ENCODE measurements around the gene TEKTIP1.
"Not testable (repeated sequence)": the region's sequence is repeated elsewhere in the genome, so short reads cannot be mapped to it uniquely, and the experiment has no call there.

TEKTIP1 gene

GRCh38 chr19:3551792-3552095, 12.8 kb downstream of the TEKTIP1 start:
- no peak overlapping the region for H3K9ac ChIP-seq (ENCODE audit: low read length in 2 of 2)
- no peaks in the 10 kb centered on the region for H3K27me3 ChIP-seq (ENCODE audit: control insufficient read depth in 1 of 2, insufficient read depth in 2 of 2, low read length in 2 of 2)
- H3K36me3 ChIP-seq (ENCODE audit: control insufficient read depth in 2 of 2, insufficient read depth in 2 of 2, low read length in 2 of 2): no peaks in the 10 kb centered on the region
- peaks cover 19% of the 10 kb centered on the region for H3K4me1 ChIP-seq (ENCODE audit: control insufficient read depth, insufficient read depth, low read length)
- no peak overlapping the region for H3K27ac ChIP-seq (ENCODE audit: low read length)
- H3K4me3 ChIP-seq (ENCODE audit: low read length in 2 of 2): no peak overlapping the region
- H3K9me3 ChIP-seq (ENCODE audit: control insufficient read depth in 2 of 2, low read length in 2 of 2): no peaks in the 10 kb centered on the region

- H3K27ac ChIP-seq (ENCODE audit: low read length): no peak overlapping the region
Observed at GRCh38 chr19:3554254-3555083, 15.5 kb downstream of the TEKTIP1 start.

GRCh38 chr19:3555653-3556422, 16.9 kb downstream of the TEKTIP1 start:
- Histone ChIP-seq H3K9ac (ENCODE audit: low read length in 2 of 2) (peak overlapping the region; percentile 71 to 76), H3K27ac (ENCODE audit: low read length) (no peak overlapping the region), H3K27me3 (ENCODE audit: control insufficient read depth in 1 of 2, insufficient read depth in 2 of 2, low read length in 2 of 2) (no peaks in the 10 kb centered on the region), H3K4me1 (ENCODE audit: control insufficient read depth, insufficient read depth, low read length) (peaks cover 26% of the 10 kb centered on the region), H3K36me3 (ENCODE audit: control insufficient read depth in 2 of 2, insufficient read depth in 2 of 2, low read length in 2 of 2) (no peaks in the 10 kb centered on the region), H3K4me3 (ENCODE audit: low read length in 2 of 2) (peak overlapping the region; percentile 75 to 94), H3K9me3 (ENCODE audit: control insufficient read depth in 2 of 2, low read length in 2 of 2) (no peaks in the 10 kb centered on the region)

More at GRCh38 chr19:3554254-3555083, 15.5 kb downstream of the TEKTIP1 start:
- Histone ChIP-seq H3K4me1 (ENCODE audit: control insufficient read depth, insufficient read depth, low read length) (peaks cover 26% of the 10 kb centered on the region), H3K9me3 (ENCODE audit: control insufficient read depth in 2 of 2, low read length in 2 of 2) (no peaks in the 10 kb centered on the region), H3K27me3 (ENCODE audit: control insufficient read depth in 1 of 2, insufficient read depth in 2 of 2, low read length in 2 of 2) (no peaks in the 10 kb centered on the region), H3K9ac (ENCODE audit: low read length in 2 of 2) (no peak overlapping the region), H3K4me3 (ENCODE audit: low read length in 2 of 2) (no peak overlapping the region), H3K36me3 (ENCODE audit: control insufficient read depth in 2 of 2, insufficient read depth in 2 of 2, low read length in 2 of 2) (no peaks in the 10 kb centered on the region)

- Histone ChIP-seq H3K36me3 (ENCODE audit: control insufficient read depth in 2 of 2, insufficient read depth in 2 of 2, low read length in 2 of 2) (no peaks in the 10 kb centered on the region), H3K9me3 (ENCODE audit: control insufficient read depth in 2 of 2, low read length in 2 of 2) (no peaks in the 10 kb centered on the region), H3K4me3 (ENCODE audit: low read length in 2 of 2) (peak overlapping the region; percentile 75 to 94), H3K27ac (ENCODE audit: low read length) (peak overlapping the region; percentile 49), H3K4me1 (ENCODE audit: control insufficient read depth, insufficient read depth, low read length) (peaks cover 26% of the 10 kb centered on the region), H3K9ac (ENCODE audit: low read length in 2 of 2) (peak overlapping the region; percentile 71 to 76), H3K27me3 (ENCODE audit: control insufficient read depth in 1 of 2, insufficient read depth in 2 of 2, low read length in 2 of 2) (no peaks in the 10 kb centered on the region)
Observed at GRCh38 chr19:3556423-3556977, 17.5 kb downstream of the TEKTIP1 start.

- Histone ChIP-seq H3K27ac (ENCODE audit: low read length) (peak overlapping the region; percentile 49), H3K9me3 (ENCODE audit: control insufficient read depth in 2 of 2, low read length in 2 of 2) (no peaks in the 10 kb centered on the region), H3K36me3 (ENCODE audit: control insufficient read depth in 2 of 2, insufficient read depth in 2 of 2, low read length in 2 of 2) (no peaks in the 10 kb centered on the region), H3K4me1 (ENCODE audit: control insufficient read depth, insufficient read depth, low read length) (peaks cover 26% of the 10 kb centered on the region), H3K9ac (ENCODE audit: low read length in 2 of 2) (peak overlapping the region; percentile 71 to 76), H3K4me3 (ENCODE audit: low read length in 2 of 2) (peak overlapping the region; percentile 75 to 94), H3K27me3 (ENCODE audit: control insufficient read depth in 1 of 2, insufficient read depth in 2 of 2, low read length in 2 of 2) (no peaks in the 10 kb centered on the region)
Observed at GRCh38 chr19:3556978-3557460, 18.0 kb downstream of the TEKTIP1 start.

- peak within 1 kb of the TSS; percentile 49 for H3K27ac ChIP-seq (ENCODE audit: low read length)
- H3K4me1 ChIP-seq (ENCODE audit: control insufficient read depth, insufficient read depth, low read length): peaks cover 25% of the 10 kb centered on the region
Observed at GRCh38 chr19:3557461-3558248, 18.7 kb downstream of the TEKTIP1 start, which contains the start of gene MFSD12. TSS of gene MFSD12 (minus strand) at chr19:3557586. CDS start at chr19:3557403, 183 bp downstream.

GRCh38 chr19:3563709-3564524, 24.9 kb downstream of the TEKTIP1 start:
- no peak overlapping the region for H3K27ac ChIP-seq (ENCODE audit: low read length)
- H3K27me3 ChIP-seq (ENCODE audit: control insufficient read depth in 1 of 2, insufficient read depth in 2 of 2, low read length in 2 of 2): no peaks in the 10 kb centered on the region
- no peak overlapping the region for H3K4me3 ChIP-seq (ENCODE audit: low read length in 2 of 2)
- no peaks in the 10 kb centered on the region for H3K9me3 ChIP-seq (ENCODE audit: control insufficient read depth in 2 of 2, low read length in 2 of 2)
- no peak overlapping the region for H3K9ac ChIP-seq (ENCODE audit: low read length in 2 of 2)
- no peaks in the 10 kb centered on the region for H3K36me3 ChIP-seq (ENCODE audit: control insufficient read depth in 2 of 2, insufficient read depth in 2 of 2, low read length in 2 of 2)
- no peaks in the 10 kb centered on the region for H3K4me1 ChIP-seq (ENCODE audit: control insufficient read depth, insufficient read depth, low read length)

More at GRCh38 chr19:3557461-3558248, 18.7 kb downstream of the TEKTIP1 start, which contains the start of gene MFSD12:
- Histone ChIP-seq H3K36me3 (ENCODE audit: control insufficient read depth in 2 of 2, insufficient read depth in 2 of 2, low read length in 2 of 2) (no peaks in the 10 kb centered on the region), H3K9ac (ENCODE audit: low read length in 2 of 2) (peak within 1 kb of the TSS; percentile 75 to 76), H3K4me3 (ENCODE audit: low read length in 2 of 2) (peak within 1 kb of the TSS; percentile 85 to 94), H3K9me3 (ENCODE audit: control insufficient read depth in 2 of 2, low read length in 2 of 2) (no peaks in the 10 kb centered on the region), H3K27me3 (ENCODE audit: control insufficient read depth in 1 of 2, insufficient read depth in 2 of 2, low read length in 2 of 2) (no peaks in the 10 kb centered on the region)

GRCh38 chr19:3565139-3565538, 26.2 kb downstream of the TEKTIP1 start:
- Histone ChIP-seq H3K36me3 (ENCODE audit: control insufficient read depth in 2 of 2, insufficient read depth in 2 of 2, low read length in 2 of 2) (no peaks in the 10 kb centered on the region), H3K9ac (ENCODE audit: low read length in 2 of 2) (no peak overlapping the region), H3K27me3 (ENCODE audit: control insufficient read depth in 1 of 2, insufficient read depth in 2 of 2, low read length in 2 of 2) (no peaks in the 10 kb centered on the region), H3K9me3 (ENCODE audit: control insufficient read depth in 2 of 2, low read length in 2 of 2) (no peaks in the 10 kb centered on the region), H3K27ac (ENCODE audit: low read length) (no peak overlapping the region), H3K4me1 (ENCODE audit: control insufficient read depth, insufficient read depth, low read length) (no peaks in the 10 kb centered on the region), H3K4me3 (ENCODE audit: low read length in 2 of 2) (no peak overlapping the region)

GRCh38 chr19:3570042-3570441, 31.1 kb downstream of the TEKTIP1 start:
- not testable (repeated sequence) for H3K36me3 ChIP-seq (ENCODE audit: control insufficient read depth in 2 of 2, insufficient read depth in 2 of 2, low read length in 2 of 2); H3K9me3 ChIP-seq (ENCODE audit: control insufficient read depth in 2 of 2, low read length in 2 of 2); H3K9ac ChIP-seq (ENCODE audit: low read length in 2 of 2); H3K27ac ChIP-seq (ENCODE audit: low read length); H3K4me3 ChIP-seq (ENCODE audit: low read length in 2 of 2); H3K27me3 ChIP-seq (ENCODE audit: control insufficient read depth in 1 of 2, insufficient read depth in 2 of 2, low read length in 2 of 2)
- H3K4me1 ChIP-seq (ENCODE audit: control insufficient read depth, insufficient read depth, low read length): peaks cover 18% of the 10 kb centered on the region

Data from stomach smooth muscle (tissue), 2 donors.